ENCODE results near the gene RIOK1. TPM values are rescaled to one million over a fixed set of nuclear protein-coding genes. Genes with fewer than 3 reads are reported as not detected.

The RIOK1 gene
- total and polyA plus RNA-seq, 2 of the 13 experiments (the other 11 are each of a cell fraction or from before 2014, with no cell fraction given): 9.4 to 37.8 TPM

DNA sequence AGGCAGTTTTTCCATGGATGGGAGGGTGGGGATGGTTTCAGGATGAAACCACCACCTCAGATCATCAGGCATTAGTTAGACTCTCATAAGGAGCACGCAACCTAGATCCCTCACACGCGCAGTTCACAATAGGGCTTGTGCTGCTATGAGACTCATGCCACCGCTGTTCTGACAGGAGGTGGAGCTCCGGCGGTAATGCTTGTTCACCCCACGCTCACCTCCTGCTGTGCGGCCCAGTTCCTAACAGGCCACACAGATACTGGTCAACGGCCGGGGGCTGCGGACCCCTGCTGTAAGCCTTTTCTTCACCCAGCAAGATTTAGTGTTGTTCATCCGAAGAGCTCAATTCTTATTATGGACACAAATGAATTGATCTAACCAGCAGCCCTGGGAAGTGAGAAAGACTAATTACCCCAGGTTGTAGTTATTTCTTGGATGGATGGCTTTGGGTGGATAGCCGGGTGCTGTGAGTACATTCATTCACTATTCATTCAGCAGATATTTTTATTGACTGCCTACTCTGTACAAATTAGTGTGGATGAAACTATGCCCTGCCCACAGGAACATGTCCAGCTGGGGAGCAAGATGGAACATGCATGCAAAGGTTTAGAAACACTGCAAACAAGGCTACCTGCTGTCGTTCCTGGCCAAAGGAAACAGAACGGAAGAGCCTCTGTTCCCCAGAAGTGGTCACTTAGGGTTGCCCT lies 57.2 kb downstream of the RIOK1 start (continued):
- TF ChIP-seq, protein P1, sequence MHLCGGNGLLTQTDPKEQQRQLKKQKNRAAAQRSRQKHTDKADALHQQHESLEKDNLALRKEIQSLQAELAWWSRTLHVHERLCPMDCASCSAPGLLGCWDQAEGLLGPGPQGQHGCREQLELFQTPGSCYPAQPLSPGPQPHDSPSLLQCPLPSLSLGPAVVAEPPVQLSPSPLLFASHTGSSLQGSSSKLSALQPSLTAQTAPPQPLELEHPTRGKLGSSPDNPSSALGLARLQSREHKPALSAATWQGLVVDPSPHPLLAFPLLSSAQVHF (CRISPR knock-in tag; IDR thresholded peaks at IDR 0.05): no peak
- TF ChIP-seq FOXM1 (CRISPR knock-in tag; IDR thresholded peaks at IDR 0.05): no peak
- TF ChIP-seq, protein P2, sequence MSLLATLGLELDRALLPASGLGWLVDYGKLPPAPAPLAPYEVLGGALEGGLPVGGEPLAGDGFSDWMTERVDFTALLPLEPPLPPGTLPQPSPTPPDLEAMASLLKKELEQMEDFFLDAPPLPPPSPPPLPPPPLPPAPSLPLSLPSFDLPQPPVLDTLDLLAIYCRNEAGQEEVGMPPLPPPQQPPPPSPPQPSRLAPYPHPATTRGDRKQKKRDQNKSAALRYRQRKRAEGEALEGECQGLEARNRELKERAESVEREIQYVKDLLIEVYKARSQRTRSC (CRISPR knock-in tag; IDR thresholded peaks at IDR 0.05; ENCODE audit: low read depth): no peak
- TF ChIP-seq IKZF4 (CRISPR knock-in tag; IDR thresholded peaks at IDR 0.05; ENCODE audit: borderline replicate concordance, low read depth, not compliant biosample characterization): no peak
- no peak for TF ChIP-seq MED13 (CRISPR knock-in tag; IDR thresholded peaks at IDR 0.05)
- TF ChIP-seq ZNF549 (CRISPR knock-in tag; IDR thresholded peaks at IDR 0.05): peak; percentile 99
- no peak for TF ChIP-seq ZNF550 (CRISPR knock-in tag; IDR thresholded peaks at IDR 0.05; ENCODE audit: borderline replicate concordance)
- TF ChIP-seq, protein P3, sequence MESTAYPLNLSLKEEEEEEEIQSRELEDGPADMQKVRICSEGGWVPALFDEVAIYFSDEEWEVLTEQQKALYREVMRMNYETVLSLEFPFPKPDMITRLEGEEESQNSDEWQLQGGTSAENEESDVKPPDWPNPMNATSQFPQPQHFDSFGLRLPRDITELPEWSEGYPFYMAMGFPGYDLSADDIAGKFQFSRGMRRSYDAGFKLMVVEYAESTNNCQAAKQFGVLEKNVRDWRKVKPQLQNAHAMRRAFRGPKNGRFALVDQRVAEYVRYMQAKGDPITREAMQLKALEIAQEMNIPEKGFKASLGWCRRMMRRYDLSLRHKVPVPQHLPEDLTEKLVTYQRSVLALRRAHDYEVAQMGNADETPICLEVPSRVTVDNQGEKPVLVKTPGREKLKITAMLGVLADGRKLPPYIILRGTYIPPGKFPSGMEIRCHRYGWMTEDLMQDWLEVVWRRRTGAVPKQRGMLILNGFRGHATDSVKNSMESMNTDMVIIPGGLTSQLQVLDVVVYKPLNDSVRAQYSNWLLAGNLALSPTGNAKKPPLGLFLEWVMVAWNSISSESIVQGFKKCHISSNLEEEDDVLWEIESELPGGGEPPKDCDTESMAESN (CRISPR knock-in tag; conservative IDR thresholded peaks at IDR 0.05): no peak
- TF ChIP-seq MAZ (IDR thresholded peaks at IDR 0.05; ENCODE audit: borderline replicate concordance, low read depth, low read length): no peak
- 0 out of 2 replicates have a peak, but pooled peaks have one; percentile 12 for TF ChIP-seq MAZ (CRISPR knock-in tag; IDR thresholded peaks at IDR 0.05; ENCODE audit: low read depth)
- TF ChIP-seq, protein P4, sequence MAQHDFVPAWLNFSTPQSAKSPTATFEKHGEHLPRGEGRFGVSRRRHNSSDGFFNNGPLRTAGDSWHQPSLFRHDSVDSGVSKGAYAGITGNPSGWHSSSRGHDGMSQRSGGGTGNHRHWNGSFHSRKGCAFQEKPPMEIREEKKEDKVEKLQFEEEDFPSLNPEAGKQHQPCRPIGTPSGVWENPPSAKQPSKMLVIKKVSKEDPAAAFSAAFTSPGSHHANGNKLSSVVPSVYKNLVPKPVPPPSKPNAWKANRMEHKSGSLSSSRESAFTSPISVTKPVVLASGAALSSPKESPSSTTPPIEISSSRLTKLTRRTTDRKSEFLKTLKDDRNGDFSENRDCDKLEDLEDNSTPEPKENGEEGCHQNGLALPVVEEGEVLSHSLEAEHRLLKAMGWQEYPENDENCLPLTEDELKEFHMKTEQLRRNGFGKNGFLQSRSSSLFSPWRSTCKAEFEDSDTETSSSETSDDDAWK (CRISPR knock-in tag; IDR thresholded peaks at IDR 0.05): no peak
- TF ChIP-seq HDAC1 (CRISPR knock-in tag; IDR thresholded peaks at IDR 0.05): no peak
- TF ChIP-seq, protein P5, sequence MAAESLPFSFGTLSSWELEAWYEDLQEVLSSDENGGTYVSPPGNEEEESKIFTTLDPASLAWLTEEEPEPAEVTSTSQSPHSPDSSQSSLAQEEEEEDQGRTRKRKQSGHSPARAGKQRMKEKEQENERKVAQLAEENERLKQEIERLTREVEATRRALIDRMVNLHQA (CRISPR knock-in tag; IDR thresholded peaks at IDR 0.05): no peak
- no peak for TF ChIP-seq NFIB (CRISPR knock-in tag; IDR thresholded peaks at IDR 0.05; ENCODE audit: borderline replicate concordance)
- TF ChIP-seq ZNF468 (CRISPR knock-in tag; IDR thresholded peaks at IDR 0.05): no peak
- peak; percentile 46; the same call in 1 of the 2 replicates for TF ChIP-seq ZFY (CRISPR knock-in tag; IDR thresholded peaks at IDR 0.05)
- TF ChIP-seq ZNF564 (CRISPR knock-in tag; IDR thresholded peaks at IDR 0.05): no peak
- TF ChIP-seq IRX3 (CRISPR knock-in tag; IDR thresholded peaks at IDR 0.05; ENCODE audit: borderline replicate concordance, low read depth): no peak
- TF ChIP-seq ZC3H4 (CRISPR knock-in tag; IDR thresholded peaks at IDR 0.05; ENCODE audit: borderline replicate concordance): no peak
- TF ChIP-seq KAT2B (IDR thresholded peaks at IDR 0.05; ENCODE audit: borderline replicate concordance, low read depth, low read length): no peak
- TF ChIP-seq, protein P6, sequence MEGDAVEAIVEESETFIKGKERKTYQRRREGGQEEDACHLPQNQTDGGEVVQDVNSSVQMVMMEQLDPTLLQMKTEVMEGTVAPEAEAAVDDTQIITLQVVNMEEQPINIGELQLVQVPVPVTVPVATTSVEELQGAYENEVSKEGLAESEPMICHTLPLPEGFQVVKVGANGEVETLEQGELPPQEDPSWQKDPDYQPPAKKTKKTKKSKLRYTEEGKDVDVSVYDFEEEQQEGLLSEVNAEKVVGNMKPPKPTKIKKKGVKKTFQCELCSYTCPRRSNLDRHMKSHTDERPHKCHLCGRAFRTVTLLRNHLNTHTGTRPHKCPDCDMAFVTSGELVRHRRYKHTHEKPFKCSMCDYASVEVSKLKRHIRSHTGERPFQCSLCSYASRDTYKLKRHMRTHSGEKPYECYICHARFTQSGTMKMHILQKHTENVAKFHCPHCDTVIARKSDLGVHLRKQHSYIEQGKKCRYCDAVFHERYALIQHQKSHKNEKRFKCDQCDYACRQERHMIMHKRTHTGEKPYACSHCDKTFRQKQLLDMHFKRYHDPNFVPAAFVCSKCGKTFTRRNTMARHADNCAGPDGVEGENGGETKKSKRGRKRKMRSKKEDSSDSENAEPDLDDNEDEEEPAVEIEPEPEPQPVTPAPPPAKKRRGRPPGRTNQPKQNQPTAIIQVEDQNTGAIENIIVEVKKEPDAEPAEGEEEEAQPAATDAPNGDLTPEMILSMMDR (CRISPR knock-in tag; IDR thresholded peaks at IDR 0.05): peak; percentile 78

Data from HepG2 (cell line).